Suppressor macrophage treated with lipopolysaccharide for 4 hours (primary cell): ENCODE data around the gene PALM.
"Not testable (repeated sequence)": the region's sequence is repeated elsewhere in the genome, so short reads cannot be mapped to it uniquely, and the experiment has no call there.

Experiments used
- DNase-seq: peaks from one replicate; pipeline ENCODE4 v3.0.0-alpha.2; 2020

PALM gene

GRCh38 chr19:679418-680286 lies 29.1 kb upstream of the PALM start:
- DNase-seq, result peak; percentile 80

- peak; percentile 99 for DNase-seq
These were observed 28.3 kb upstream of the PALM start for GRCh38 chr19:680287-681028.

- peak; percentile 97 for DNase-seq
These were observed 27.4 kb upstream of the PALM start for GRCh38 chr19:681029-682019.

- no peak for DNase-seq
These were observed 25.9 kb upstream of the PALM start for GRCh38 chr19:682678-683320.

GRCh38 chr19:685454-685931 lies 23.2 kb upstream of the PALM start:
- DNase-seq, result no peak

GRCh38 chr19:686589-687297 lies 22.0 kb upstream of the PALM start:
- DNase-seq, result no peak

GRCh38 chr19:687569-688166 lies 21.1 kb upstream of the PALM start:
- DNase-seq, result no peak

- no peak for DNase-seq
These were observed 20.5 kb upstream of the PALM start for GRCh38 chr19:688214-688613.

- no peak for DNase-seq
These were observed 19.7 kb upstream of the PALM start for GRCh38 chr19:688992-689391.

GRCh38 chr19:690203-690602 lies 18.5 kb upstream of the PALM start:
- DNase-seq, result no peak

GRCh38 chr19:694481-695351 lies 14.0 kb upstream of the PALM start:
- no peak for DNase-seq

- DNase-seq, result no peak
These were observed 13.3 kb upstream of the PALM start, which contains the start of gene PRSS57 for GRCh38 chr19:695352-695949. Gene PRSS57, minus strand, starts transcription at chr19:695452. Its CDS starts 22 bp downstream, at chr19:695430.

- DNase-seq, result not testable (repeated sequence)
These were observed 10.2 kb upstream of the PALM start for GRCh38 chr19:698529-698928.

- DNase-seq, result not testable (repeated sequence)
These were observed 8.8 kb upstream of the PALM start for GRCh38 chr19:699885-700284.

GRCh38 chr19:702847-703246 lies 5.9 kb upstream of the PALM start:
- DNase-seq, result not testable (repeated sequence)

GRCh38 chr19:703329-703650 lies 5.4 kb upstream of the PALM start:
- no peak for DNase-seq

- peak; percentile 93 for DNase-seq
These were observed 4.9 kb upstream of the PALM start for GRCh38 chr19:703651-704446.

- no peak for DNase-seq
These were observed 4.3 kb upstream of the PALM start for GRCh38 chr19:704447-704741.
